ENCODE results near the gene IQSEC1. TPM values are rescaled to one million over a fixed set of nuclear protein-coding genes. Genes with fewer than 3 reads are reported as not detected.

Gene IQSEC1
- total and polyA plus RNA-seq, 2 donors (not counting 1 experiment from before 2014, with no cell fraction given): 96.7 to 222 TPM

DNA sequence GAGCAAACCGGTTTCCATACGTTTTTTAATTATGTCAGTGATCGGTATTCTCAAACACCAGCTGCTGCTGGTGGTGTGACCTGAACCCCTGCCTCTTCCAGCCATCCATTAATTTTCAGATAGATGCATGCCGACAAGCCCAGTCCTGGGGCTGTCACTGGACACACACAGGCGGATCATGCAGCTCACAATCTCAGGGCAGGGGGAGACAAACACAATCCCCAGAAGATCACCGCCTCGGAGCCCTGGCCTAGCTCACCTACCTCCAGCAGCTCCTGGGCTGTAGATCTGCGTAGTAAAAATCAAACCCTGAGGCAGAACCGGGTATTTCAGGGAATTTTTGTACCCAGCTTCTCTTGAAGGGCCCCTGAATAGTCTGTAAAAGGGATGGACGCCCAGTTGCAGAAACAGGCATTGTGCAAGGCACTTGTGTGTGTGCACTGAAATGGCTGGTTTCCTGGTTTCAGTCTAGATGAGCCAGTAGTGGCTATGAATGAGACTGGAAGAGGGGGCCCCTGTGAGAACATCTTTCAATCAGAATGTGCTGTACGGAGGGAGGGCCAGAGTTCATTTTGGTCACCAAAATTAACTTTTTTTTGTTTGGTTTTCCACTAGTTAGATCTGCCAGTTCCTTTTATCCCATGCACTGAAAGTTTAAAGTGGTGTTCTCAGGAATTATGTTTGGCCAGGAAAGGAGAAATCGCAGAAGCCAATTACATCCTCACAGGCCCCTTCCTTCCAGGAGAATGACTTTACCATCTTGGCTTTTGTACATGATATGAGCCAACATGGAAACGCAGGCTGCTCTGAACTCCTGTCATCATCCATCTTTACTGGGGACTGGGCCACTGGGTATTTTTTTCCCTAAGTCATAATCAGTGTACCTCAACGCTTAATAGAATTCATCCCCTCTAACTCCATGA lies 176.9 kb downstream of the IQSEC1 start:
- ChIA-PET CTCF (interaction anchor here (0.6 to 2.0 kb wide), 3 partner anchors 28 to 418 kb away, joined by 3 to 8 read pairs (median 3); no protein-coding TSS in a partner anchor), POLR2A (no interaction called here)
- H3K27me3 Mint-ChIP-seq: no peaks in the 10 kb centered on the region
- peaks cover 0 to 34% of the 10 kb centered on the region in 2 experiments for H3K36me3 ChIP-seq (replicated peaks in 1 of 2; ENCODE audit: control extremely low read depth in 1 of 2, control insufficient read depth in 1 of 2, extremely low read depth in 1 of 2, insufficient read depth in 2 of 2, low read length in 1 of 2)
- ATAC-seq (ENCODE audit: low read depth): no peak
- H3K27ac ChIP-seq (ENCODE audit: low read length in 2 of 2): no peak overlapping the region
- no peak overlapping the region for H3K9ac ChIP-seq (ENCODE audit: low read length)
- no peaks in the 10 kb centered on the region for H3K9me3 Mint-ChIP-seq (ENCODE audit: insufficient read depth)
- intact Hi-C loops (cut with micrococcal nuclease): no loop called here
- no peak overlapping the region for H3K4me3 Mint-ChIP-seq
- no peak for DNase-seq
- peaks cover 13% of the 10 kb centered on the region for H4K20me1 ChIP-seq (ENCODE audit: control insufficient read depth, insufficient read depth, low read length, poor library complexity, severe bottlenecking)
- H3K4me3 ChIP-seq (ENCODE audit: control extremely low read depth in 1 of 5, extremely low read depth in 1 of 5, insufficient read depth in 1 of 5, low read depth in 2 of 5, low read length in 4 of 5): no peak overlapping the region
- H3K9me3 ChIP-seq (ENCODE audit: control extremely low read depth in 1 of 3, control insufficient read depth in 2 of 3, insufficient read depth in 1 of 3, low read length in 2 of 3): no peaks in the 10 kb centered on the region
- H3K27me3 ChIP-seq (replicated peaks in 1 of 4; ENCODE audit: control extremely low read depth in 1 of 4, control insufficient read depth in 3 of 4, insufficient read depth in 4 of 4, low read length in 3 of 4): peaks cover 0 to 3% (median 0%) of the 10 kb centered on the region in 4 experiments
- peaks cover 4 to 8% of the 10 kb centered on the region in 2 donors for H3K4me1 ChIP-seq (ENCODE audit: control insufficient read depth in 2 of 2, insufficient read depth in 2 of 2, low read length in 2 of 2)
- H3K27ac Mint-ChIP-seq: no peak overlapping the region
- H3K79me2 ChIP-seq (ENCODE audit: control insufficient read depth, insufficient read depth, low read length): no peaks in the 10 kb centered on the region
- no peak for TF ChIP-seq EZH2 (IDR thresholded peaks at IDR 0.05; ENCODE audit: borderline replicate concordance, insufficient read depth, low read depth, low read length, poor library complexity, severe bottlenecking)
- TF ChIP-seq, protein P1, sequence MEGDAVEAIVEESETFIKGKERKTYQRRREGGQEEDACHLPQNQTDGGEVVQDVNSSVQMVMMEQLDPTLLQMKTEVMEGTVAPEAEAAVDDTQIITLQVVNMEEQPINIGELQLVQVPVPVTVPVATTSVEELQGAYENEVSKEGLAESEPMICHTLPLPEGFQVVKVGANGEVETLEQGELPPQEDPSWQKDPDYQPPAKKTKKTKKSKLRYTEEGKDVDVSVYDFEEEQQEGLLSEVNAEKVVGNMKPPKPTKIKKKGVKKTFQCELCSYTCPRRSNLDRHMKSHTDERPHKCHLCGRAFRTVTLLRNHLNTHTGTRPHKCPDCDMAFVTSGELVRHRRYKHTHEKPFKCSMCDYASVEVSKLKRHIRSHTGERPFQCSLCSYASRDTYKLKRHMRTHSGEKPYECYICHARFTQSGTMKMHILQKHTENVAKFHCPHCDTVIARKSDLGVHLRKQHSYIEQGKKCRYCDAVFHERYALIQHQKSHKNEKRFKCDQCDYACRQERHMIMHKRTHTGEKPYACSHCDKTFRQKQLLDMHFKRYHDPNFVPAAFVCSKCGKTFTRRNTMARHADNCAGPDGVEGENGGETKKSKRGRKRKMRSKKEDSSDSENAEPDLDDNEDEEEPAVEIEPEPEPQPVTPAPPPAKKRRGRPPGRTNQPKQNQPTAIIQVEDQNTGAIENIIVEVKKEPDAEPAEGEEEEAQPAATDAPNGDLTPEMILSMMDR (IDR thresholded peaks at IDR 0.05): no peak
- H2AFZ ChIP-seq (ENCODE audit: insufficient read depth, low read depth, low read length, poor library complexity, severe bottlenecking): no peak overlapping the region
- H3K4me1 Mint-ChIP-seq: peaks cover 13% of the 10 kb centered on the region
- no peak overlapping the region for H3K4me2 ChIP-seq (replicated peaks; ENCODE audit: low read depth, low read length, poor library complexity, severe bottlenecking)
- 80% methylated on average over 10 of the region's 14 CpGs for WGBS (ENCODE audit: insufficient coverage)
